Stimulated activated CD8-positive, alpha-beta memory T cell treated with anti-CD3 and anti-CD28 coated beads, Interleukin-15, amount 100 ng/mL, for 48 hours (primary cell): ENCODE data around the gene ABCA13.

Experiments
- DNase-seq, 2 donors: peaks; one replicate each; pipeline ENCODE4 v3.0.0-alpha.2; 2020; ENCODE audit warnings: low read depth in 2 of 2

Gene ABCA13

DNA sequence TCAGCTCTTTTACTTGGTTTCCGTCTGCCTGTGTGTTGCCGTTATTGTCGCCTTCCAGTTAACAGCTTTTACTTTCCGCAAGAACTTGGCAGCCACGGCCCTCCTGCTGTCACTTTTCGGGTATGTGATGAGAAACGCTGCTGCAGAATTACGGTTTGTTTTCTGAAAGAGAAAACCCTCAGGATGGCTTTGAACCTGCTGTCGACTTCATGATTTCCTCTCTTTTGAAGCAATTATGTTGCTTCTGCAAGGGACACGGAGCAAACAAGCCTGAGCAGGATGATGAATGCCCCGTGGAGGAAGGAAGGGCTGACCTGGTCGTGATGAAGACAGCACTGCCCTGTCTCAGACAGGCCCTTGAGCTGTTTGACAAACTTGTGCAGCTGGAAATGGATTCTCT lies 339.8 kb downstream of the ABCA13 start:
- DNase-seq, result no peak

DNA sequence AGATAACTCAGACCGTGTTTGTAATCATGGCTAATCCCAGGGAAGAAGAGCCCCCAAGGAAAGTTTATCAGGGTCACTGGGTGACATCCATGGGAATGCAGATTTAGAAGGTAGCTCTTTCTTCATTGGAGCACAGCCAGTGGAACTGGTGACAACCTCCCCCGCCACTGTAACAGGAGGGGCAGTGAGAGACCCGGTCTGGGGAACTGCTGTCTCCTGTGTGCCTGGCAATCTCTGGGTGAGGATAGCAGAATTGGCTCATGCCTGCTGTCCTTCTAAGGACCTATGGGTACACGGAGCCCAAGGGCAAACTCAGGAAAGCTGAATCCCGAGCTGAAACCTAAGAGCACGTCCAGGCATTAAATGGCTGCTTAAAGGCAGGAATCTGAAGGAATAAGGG lies 341.6 kb downstream of the ABCA13 start:
- no peak for DNase-seq

DNA sequence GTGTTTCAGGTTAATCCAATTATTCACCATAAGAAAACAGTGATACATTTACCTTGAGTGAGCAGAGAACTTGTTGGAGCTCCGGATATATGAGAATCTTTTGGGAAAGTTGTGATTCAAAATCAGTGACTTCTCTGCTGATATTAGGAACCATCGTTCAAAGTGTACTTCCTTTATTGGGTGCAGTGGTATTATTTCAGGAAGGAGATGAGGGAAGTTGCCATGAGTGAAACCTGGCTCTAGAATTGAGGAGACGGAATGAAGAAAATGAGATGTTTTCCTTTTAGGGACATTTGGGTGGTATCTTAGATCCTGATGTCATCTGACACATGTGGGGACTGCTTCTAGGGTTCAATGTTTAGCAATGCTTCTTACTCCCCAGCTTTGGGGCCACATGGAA lies 343.9 kb downstream of the ABCA13 start:
- DNase-seq, result no peak

DNA sequence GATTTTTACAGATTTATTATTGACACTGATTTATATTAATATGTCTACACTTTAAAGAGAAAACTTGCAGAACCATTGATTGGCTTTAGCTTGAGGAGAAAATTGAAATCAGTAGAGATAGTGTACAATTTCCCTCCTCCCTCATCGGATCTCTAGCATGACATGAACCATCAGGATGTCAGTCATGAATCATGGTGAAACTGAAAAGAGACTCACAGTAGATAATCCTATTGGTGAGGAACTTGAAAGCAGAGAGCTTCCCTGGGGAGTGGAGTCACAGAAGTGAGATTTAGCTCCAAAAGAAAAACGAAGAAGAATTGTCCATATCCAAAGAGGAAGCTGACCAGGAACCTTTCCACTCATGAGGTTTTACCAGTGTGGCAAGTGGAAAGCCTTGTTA lies 346.8 kb downstream of the ABCA13 start:
- no peak for DNase-seq

DNA sequence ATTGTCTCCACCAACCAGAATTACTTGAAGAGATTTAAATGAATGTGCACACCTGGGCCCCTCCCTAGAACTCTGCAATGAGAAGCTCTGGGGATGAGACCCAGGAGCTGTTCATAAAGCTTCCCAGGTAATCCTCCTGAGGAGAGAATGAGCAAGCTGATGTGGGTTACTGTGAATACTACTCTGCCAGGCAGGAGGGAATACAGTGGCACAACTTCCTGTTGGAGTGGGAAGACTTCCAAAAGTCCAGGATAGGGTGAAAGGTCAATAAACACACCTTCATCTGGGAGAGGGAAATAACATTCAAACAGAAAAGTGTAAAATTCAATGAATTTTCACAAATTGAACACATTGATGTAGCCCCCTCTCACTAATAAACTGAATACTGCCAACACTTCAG lies 351.4 kb downstream of the ABCA13 start:
- DNase-seq, result no peak

DNA sequence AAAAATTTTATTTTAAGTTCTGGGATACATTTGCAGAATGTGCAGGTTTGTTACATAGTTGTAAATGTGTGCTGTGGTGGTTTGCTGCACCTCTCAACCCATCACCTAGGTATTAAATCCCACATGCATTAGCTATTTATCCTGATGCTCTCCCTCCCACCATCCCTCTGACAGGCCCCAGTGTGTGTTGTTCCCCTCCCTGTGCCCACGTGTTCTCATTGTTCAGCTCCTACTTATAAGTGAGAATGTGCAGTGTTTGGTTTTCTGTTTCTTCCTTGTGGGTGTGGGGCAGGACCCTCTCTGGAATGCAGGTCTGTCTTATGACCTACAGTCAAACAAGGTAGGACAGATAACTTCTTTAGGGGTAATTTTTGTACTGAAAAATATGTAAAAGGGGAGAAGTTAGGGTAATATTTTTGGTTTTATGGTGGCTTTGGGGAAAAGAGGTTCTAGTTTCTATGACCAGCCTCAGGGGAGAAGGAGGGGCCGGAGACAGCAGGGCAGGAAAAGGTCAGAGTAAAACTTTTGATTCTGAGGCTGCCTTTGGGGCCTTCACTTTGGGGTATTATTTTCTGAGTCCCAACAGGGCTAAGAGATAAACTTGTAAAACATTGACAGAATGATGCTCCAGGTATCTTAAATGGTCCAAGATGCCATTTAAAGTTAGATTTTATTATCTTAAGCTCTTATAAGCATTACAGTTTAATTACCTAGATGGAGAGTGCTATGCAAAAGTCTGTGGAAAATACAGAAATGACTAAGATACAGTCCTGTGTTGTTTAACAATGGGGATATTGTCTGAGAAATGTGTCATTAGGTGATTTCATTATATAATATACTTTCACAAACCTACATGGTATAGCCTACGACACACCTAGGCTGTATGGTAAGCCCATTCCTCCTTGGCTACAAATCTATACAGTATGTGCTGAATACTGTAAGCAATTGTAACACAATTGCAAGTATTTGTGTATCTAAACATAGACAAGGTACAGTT lies 354.8 kb downstream of the ABCA13 start:
- DNase-seq, result no peak

DNA sequence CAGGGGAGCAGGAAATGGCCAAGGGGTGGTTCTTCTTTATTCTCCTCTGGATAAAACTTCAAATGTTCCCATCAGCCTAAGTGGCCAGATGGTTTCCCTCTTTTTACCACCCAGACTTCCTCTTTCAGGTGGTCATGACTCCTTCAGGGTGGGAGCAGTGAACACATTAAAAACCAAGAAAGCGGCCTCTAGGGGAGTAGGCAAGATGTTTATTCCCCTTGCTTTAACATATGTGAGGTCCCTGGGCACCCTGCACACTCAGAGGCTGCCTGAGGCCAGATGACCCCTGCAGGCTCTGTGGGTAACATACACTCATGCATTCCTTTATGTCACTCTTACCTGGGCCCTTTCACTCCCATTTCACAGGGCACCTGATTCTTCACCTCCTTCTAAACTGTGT lies 357.4 kb downstream of the ABCA13 start:
- DNase-seq, result no peak

DNA sequence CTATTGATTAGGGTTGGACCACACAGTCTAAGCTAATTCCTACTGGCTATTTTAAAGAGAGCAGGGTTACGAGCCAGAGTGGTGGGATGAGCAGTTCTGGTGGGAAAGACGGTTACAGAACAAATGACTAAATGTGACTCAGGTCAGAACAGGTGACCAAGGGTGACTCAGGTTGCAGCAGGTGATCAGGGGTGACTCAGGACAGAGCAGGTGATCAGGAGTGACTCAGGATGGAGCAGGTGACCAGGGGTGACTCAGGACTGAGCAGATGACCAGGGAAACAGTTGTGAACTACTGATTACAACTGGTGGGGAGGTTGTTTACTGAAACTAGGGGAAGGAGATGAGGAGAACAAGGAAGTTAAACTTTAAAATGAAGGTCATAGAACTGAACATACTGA lies 366.3 kb downstream of the ABCA13 start:
- DNase-seq, result no peak

DNA sequence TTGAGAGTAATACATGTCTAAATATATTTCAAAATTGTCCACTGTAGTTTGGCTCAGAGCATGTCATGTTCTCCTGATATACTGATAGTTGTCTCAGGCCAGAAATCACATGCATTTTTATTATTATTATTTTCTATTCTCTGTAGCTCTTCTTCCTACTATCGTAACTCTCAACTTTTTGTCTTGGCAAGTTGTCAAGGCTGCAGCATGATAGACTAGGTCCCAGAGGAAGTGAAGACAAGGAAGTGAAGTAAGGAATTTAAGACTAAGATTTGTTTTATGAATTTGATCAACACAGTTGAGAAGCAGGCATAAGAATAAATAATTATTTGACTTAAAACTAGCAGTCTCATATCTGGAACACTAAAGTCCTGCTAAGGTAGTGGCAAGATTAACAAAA lies 369.5 kb downstream of the ABCA13 start:
- no peak for DNase-seq

DNA sequence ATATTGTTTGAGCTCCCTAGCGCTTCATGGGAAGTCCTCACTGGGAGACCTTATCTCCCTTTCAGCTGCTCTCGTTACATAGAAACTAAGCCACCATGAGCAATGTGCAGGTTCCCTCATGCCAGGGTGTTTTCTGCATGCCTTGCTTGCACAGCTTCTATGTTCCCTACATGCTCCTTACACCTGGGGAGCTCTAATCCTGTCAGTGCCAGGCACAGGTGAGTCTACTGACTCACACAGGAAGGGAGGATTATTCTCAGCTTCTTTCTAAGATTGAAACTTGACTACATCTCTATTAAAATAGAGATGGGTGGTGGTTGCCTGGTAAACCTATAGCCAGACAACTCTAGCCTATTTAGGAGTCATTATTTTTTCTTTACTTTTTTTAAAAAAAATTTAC lies 377.4 kb downstream of the ABCA13 start:
- DNase-seq, result no peak

DNA sequence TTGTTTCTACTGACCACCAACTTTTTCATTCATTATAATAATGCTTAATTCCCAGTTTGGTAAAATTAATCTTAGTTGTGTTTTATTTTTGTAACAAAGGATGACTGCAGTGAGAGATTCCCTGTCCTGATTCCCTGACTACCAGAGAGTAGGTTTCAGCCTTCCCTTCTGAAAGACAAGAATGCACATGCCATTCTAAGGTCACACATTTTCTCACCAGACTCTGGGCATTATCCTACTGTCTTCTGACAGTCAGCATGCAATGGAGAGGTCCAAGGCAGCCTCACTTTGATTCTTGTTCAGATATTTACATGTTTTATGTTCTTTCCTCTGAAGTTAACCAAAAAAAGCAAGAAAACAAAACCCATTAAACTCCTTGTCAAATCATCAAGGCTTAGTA lies 380.4 kb downstream of the ABCA13 start:
- no peak for DNase-seq

DNA sequence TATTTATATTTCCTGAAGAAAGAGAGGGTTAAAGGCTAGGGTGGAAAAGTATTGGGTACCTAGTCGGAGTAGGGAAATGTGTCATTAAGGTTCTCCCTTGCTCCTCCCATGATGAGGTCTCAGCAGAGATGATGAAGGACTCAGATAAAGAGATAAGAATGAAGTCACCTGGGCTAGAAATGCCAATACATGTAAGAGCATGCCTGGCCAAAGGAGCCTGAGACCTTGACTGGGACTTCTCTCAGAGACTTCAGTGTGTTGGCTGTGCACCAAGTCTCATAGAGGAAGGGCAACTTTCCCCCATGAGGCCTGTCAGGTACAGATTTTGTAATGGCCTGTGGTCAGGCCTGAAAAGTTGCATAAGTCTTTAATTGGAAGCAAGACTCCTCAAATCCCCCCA lies 392.1 kb downstream of the ABCA13 start:
- no peak for DNase-seq

DNA sequence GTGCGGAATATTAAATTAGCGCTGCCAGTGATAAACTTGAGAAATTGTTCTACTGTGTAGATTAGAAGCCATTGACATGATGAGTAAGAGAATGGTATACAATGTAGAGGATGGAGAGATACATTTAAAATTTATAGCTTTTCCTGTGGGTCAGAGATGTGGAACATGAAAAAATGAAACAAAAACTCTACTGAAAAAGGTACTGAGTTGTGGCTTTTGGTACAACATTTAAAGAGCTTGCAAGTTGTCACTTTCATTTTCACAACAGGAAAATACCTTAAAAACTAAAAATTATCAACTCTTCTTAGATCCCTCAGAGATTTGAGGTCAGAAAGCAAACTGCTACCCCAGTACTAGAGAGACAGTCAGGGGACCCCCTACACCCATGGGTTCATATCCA lies 404.3 kb downstream of the ABCA13 start:
- DNase-seq, result no peak

DNA sequence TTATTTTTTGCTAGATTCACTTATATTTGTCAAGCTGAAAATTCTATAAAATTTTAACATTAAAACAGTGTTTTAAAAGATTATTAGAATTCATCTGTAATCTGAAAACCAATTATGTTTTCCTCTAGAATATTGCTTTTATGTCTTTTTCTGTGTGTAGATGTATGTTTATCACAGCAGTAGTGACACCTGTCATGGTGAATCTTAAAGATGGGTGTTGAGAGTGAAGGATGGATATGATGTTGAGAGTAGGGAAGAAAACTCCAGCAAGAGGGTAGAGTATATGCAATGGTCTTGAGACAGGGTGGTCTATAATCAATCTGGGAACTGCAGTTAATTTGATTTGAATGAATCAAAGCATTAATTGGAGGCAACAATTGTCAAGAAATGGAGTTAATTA lies 416.2 kb downstream of the ABCA13 start:
- DNase-seq, result no peak

DNA sequence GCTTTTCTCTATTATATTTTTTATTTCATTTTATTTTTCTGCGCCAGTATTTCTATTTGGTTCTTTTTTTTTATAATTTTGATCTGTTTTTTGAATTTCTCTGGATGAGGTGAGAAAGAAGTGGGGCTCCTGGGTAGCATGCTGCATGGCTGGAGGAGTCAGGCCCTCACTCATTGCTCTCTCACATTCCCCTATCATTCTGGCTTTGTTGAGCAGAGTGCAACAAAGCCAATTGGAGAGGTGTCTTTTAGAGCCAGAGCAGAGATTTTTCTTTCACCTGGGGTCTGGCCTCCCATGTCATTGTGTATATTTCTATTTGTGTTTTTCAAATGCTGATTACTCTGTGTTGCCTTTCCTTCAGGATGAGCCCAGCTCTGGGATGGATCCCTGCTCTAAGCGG lies 423.1 kb downstream of the ABCA13 start:
- DNase-seq, result no peak

DNA sequence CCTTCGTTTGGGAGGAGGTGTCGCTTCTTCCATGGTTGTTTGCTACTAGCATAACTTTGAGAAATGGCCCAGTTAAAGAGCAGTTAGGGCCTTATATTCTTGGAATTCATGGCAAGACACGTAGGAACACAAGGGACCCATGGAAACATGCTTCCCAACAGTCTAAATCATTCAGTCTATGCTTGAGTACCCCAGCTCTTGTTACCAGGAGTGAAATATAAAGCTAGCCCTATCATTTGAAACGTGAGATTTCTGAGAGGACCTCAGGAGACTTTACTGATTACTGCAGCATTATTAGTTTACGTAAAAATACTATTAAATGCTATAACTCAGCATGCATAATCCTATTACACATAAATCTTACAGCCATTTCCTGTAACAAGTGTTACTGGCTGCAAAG lies 424.5 kb downstream of the ABCA13 start:
- DNase-seq, result no peak

DNA sequence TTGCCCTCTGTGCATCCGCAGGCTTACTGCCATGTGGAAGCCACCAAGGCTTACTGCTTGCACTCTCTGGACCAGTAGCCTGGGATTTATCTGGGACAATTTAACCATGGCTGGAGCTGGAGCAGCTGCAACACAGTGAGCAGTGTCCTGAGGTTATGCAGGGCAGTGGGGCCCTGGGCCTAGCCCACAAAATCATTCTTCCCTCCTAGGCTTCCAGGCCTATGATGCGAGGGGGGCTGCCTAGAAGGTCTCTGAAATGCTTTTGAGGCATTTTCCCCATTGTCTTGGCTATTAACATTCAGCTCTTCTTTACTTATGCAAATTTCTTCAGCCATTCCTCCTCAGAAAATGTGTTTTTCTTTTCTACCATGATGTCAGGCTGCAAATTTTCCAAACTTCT lies 439.4 kb downstream of the ABCA13 start:
- no peak for DNase-seq

DNA sequence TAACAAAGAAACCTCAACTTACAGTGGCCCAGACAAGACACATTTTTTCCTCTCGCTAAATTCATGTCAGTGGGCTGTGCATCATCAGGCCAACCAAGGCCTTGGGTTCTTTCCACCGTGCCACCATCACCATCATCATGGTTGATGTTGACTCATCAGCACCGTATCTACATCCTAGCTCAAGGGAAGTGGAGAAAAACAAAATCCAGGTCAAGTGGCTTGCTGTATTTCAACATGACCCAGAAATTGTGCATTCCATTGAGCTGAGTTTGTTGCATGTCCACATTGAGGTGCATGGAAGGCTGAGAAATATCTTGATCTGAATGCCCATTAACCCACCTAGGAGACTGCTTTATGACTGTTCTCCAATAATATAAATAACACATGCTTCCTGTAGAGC lies 440.7 kb downstream of the ABCA13 start:
- DNase-seq, result no peak

DNA sequence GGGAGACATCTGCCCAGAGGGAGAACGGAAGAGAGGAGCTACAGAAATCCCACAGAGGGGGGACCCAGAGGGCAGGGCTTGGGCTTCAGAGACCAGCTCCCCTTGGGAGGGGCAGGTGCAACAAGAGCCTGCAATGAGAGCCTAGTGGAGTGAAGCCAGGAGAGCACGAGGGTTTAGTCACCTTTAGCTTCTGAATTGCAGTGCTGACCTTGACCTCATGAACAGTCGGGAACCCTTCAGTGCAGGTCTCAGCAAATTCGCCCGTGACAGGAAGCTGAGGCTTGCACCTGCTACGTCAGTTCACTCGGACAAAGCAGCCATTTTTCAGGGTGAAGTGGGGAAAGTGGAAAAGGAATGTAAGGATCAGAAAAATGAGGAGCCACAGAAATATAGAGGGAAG lies 446.2 kb downstream of the ABCA13 start:
- no peak for DNase-seq

DNA sequence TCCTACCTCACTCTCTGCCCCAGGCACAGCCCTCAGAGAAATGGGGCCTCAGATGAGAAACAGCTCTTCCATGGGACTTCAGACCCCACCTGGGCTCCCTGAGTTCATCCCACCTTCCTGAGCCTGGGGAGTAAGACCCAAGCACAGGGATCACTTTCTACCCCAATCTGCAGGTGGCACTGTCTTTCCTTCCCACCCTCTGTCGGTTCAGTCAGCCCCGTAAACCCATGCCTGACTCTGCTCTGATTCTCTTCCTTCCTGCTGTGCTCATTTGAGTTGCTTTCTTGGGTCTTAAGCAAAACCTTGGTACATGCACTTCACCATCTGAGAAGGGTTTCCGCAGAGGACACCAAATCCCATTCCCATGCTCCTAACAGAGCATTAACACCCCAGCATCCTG lies 446.7 kb downstream of the ABCA13 start:
- no peak for DNase-seq

DNA sequence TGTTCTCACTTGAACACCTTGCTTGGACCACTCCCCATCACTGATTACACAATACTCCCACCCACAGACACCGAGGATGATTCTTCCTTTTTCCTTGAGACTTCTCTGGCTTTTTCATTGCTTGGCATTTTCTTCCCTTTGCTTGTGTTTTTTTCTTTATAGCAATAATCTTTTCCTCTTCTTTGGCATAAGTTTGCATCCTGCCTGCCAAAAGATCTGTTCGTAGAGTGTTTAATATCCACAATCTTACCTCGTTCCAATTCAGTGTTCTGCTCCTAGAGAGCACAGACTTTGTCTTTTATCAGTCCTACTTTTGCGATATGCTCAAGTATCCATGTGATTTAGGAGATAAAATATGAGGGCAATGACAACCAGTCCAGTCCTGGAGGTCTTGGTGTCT lies 449.8 kb downstream of the ABCA13 start:
- no peak for DNase-seq

DNA sequence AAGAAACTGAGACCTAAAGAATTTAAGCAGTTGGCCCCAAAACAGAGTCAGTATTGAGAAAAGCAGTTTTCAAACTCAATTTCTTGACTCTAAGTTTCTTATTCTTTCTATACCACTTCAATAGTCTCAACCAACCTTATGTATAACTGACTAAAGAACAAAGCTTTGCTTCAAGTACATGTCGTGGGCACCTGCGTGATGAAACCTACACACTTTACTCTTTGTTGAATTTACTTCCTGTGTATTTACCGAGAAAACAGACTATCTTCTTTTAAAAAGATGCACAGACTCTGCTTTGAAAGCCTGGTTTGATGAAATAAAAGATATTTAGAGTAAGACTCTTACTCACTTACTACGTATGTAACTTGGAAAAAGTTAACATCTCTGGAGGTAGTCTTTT lies 455.9 kb downstream of the ABCA13 start:
- no peak for DNase-seq

DNA sequence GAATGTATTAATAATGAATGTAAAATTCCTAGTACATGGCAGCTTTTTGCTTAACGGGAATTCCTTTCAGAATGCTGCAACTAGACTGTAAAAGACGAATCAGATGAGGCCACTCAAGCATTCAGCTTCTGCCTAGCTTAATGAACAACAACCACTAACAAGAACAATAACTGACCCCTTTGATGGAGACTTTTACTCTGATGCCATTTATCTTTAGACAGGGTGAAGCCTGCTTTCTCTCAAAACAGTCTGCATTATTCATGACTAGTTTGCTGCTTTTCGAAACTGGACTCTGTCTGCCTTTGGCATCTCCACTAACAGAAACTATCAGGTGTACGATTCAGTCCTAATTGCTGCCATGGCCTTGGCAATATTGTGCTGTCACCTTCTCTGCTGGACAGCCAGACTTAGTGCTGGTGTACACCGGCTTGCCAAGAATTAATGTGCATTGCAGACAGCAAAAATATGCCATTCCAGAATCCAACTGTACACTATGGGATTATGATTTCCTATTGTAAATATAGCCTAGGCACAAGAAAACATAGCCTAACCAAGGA lies 457.6 kb downstream of the ABCA13 start:
- DNase-seq, result no peak
